GM12891 (cell line): ENCODE results near the gene KCTD14.

ENCODE experiments used
- PAX5 ChIP-seq: IDR thresholded peaks from 2 replicates; pipeline ENCODE4 v1.6.1; 2011; ENCODE audit warnings: low read length, moderate library complexity, mild to moderate bottlenecking; ENCODE audit not compliant: insufficient read depth, severe bottlenecking
- POLR2A ChIP-seq: IDR thresholded peaks from 2 replicates; pipeline ENCODE4 v1.6.1; 2011; ENCODE audit warnings: low read depth, low read length, control low read depth
- POLR2AphosphoS5 ChIP-seq: IDR thresholded peaks from 2 replicates; pipeline ENCODE4 v1.6.1; 2011; ENCODE audit warnings: low read depth, low read length, control low read depth
- SPI1 ChIP-seq: IDR thresholded peaks from 2 replicates; pipeline ENCODE4 v1.6.1; 2011; ENCODE audit warnings: low read depth, low read length, control low read depth
- TAF1 ChIP-seq: IDR thresholded peaks from 2 replicates; pipeline ENCODE4 v1.6.1; 2011; ENCODE audit warnings: low read depth, low read length, control low read depth

GRCh38 chr11:78030429-78031325 lies 7.6 kb upstream of the KCTD14 start:
- no peak for TF ChIP-seq POLR2A
- TF ChIP-seq TAF1: no peak
- no peak for TF ChIP-seq POLR2AphosphoS5
- TF ChIP-seq SPI1: no peak
- no peak for TF ChIP-seq PAX5
